HG03095 (cell line): Measurements from ENCODE around the gene TRAF5.
"Not testable (repeated sequence)": the region's sequence is repeated elsewhere in the genome, so short reads cannot be mapped to it uniquely, and the experiment has no call there.

Experiments used
- ATAC-seq: cut with Tn5 transposase; IDR thresholded peaks from one replicate; pipeline ENCODE4 v1.9.1; 2021; ENCODE audit warnings: moderate library complexity; ENCODE audit not compliant: unreplicated experiment

TRAF5 gene, protein sequence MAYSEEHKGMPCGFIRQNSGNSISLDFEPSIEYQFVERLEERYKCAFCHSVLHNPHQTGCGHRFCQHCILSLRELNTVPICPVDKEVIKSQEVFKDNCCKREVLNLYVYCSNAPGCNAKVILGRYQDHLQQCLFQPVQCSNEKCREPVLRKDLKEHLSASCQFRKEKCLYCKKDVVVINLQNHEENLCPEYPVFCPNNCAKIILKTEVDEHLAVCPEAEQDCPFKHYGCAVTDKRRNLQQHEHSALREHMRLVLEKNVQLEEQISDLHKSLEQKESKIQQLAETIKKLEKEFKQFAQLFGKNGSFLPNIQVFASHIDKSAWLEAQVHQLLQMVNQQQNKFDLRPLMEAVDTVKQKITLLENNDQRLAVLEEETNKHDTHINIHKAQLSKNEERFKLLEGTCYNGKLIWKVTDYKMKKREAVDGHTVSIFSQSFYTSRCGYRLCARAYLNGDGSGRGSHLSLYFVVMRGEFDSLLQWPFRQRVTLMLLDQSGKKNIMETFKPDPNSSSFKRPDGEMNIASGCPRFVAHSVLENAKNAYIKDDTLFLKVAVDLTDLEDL

DNA sequence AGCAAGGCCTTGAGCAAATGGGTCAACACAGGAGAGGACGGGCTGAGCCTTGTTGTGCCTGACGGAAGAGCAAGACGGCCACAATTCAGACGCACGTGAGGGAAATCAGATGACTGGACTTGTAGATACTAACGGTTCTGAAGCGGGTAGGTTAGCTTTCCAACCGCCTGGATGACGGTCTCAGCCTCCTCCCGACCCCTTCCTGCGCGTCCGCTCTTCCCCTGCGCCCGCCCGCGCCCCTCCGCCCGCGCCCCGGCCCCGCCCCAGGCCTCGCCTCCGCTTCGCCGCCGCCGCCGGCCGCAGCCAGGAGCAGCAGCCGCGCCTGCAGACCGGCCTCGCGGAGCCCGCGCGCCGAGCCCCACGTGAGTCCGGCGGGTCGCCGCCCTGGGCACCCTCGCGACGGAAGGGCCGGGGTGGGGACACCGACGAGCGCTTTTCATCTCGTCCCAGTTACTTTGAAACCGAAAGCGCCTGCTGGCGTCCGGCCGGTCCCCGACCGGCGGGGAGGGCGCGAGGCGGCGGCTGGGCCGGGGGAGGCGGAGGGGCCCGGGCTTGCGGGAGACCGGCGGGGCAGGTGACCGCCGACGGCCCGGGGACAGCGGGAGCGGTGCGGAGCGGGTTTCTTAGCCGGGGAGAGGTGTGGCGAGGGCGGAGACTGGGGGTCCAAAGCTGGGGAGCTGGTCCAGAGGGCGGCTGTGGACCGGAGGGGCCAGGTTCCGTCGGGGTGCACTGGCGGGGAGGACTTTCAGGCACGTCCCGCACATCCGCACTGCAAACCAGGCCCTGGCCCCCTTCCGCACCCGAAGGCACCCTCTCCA is at the start of gene TRAF5:
TSS of gene TRAF5 (plus strand) at position 306 of the 818 bp plus-strand sequence. CDS start 26,407 bp downstream, outside the sequence.
- ATAC-seq: peak; percentile 30

DNA sequence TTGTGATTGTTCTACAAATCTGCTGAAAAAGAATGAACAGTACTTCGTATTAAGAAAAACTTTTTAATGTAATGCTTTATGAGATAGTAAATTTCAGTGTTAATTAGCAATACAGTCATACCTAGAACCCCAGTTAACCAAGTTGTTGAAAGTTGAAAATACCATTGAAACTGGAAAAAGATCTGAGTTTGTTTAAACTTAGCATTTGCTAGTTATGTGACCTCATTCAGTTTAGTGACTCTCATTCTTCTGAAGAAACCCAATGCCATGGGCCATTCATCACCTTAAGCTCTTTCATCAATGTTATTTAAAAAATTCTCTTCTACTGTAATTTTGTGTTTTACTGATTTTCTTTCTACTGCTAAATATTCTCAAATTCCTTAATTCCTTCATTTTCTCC is 47.3 kb upstream of the TRAF5 start:
- no peak for ATAC-seq

DNA sequence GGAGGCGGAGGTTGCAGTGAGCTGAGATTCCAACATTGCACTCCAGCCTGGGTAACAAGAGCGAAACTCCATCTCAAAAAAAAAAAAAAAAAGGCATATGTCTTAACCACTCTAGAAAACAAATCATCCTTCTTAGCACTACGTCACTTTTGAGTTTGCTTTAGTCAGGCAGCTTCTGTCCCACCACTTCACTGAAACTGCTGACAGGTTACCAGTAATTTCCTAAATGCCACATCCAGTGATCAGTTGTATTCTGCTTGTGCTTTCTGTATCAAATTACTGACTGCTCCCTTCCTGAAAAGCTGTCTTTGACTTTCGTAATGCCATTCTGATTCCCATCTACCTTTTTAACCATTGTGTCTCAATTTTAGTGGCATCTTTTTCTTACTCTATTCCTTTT is 45.7 kb upstream of the TRAF5 start:
- ATAC-seq: no peak

DNA sequence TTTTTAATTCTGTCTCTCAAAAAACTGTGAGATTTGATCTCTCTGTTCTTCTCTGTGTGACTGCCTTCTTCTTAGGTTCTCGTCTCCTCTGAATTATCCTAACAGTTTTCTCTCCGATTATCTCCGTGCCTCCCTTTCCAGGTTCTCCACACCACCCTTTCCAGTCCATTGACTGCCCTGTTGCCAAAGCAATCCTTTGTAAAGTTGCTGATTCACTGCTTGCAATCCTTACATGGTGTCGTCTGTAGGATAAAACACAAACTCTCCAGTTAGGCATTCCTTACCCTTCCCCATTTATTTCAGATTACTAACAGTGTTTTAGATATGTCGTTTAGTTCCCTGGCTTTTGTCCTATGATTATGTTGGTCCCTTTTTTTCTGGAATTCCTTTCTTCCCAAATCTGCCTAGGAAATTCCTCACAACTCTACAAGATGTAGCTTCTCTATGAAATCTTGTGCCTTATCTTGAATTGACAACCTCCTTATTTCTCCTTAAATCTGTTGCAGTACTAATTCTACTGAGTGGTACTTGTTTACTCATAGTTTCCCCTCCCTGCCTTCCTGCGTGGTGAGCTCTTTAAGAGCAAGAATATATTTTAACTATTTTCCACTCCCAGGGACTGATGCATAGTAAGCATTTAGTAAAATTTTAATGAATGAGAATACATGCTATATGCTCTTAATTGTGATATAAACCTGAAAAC is 45.2 kb upstream of the TRAF5 start:
- no peak for ATAC-seq

DNA sequence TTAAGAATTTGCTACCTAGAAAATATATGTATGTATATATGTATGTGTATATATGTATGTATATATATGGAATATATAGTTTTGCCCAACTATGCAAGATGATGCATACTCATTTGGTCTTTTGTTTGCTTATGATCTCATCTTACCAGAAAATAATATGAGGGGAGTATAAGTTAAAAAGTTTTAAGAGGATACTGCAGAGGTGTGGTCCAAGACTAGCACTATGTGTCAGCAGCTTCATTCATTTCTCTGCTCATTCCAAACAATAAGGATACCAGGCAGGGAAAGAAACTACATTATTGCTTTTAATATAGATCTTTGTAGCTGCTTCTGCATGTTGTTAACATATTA is 44.6 kb upstream of the TRAF5 start:
- no peak for ATAC-seq

DNA sequence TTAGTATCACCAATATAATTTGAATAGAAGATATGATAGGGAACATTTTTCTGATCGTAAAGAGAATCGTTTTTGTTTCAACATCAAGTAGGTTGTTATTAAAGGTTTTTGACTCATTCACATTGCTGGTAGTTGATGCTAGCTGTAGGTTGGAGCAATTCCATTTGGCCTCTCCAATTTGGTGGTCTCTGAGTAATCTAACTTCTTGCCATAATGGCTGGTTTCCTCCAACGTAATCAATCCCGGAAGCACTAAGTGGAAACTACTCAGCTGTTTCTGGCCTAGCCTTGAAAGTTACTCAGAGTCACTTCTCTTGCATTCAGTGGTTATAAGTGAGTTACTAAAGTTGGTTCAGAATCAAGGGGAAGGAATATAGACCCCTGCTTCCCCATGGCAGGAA is 41.4 kb upstream of the TRAF5 start:
- no peak for ATAC-seq

DNA sequence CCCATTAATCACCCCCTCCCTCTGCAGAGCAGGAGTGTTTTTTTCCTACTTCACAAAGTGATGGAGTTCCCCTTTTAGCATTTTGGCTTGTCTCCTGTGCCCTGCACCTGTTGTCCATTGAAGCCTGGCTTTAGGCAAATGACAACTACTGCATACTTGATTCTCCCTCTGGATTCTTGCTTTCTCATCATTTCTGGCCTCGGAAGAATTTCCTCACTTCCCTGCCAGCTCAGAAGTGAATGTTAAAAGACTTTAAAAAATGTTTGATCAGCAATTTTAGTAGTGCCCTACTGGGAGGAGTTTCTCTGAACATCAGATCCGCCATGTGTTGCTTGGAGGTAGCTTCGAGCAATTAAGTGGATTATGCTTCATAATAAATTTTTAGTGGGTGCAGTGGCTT is 39.4 kb upstream of the TRAF5 start:
- ATAC-seq: no peak

DNA sequence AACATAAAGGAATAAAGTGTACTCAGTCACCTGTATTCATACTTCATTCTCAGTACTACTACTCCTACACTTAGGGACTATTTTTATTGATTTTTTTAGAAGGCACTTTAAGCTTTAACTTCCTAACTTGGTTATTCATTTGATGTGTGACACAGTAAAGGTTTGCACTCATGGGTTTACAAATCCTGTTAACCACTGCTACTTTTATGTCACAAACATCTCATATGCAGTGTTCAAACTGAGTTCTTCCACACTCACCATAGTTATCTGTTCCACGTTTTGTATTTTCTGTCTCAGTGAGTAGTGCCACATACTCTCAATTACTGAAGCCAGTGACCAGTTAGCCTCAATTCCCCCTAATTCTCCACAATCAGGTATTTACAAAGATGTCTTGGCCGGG is 34.2 kb upstream of the TRAF5 start:
- no peak for ATAC-seq

DNA sequence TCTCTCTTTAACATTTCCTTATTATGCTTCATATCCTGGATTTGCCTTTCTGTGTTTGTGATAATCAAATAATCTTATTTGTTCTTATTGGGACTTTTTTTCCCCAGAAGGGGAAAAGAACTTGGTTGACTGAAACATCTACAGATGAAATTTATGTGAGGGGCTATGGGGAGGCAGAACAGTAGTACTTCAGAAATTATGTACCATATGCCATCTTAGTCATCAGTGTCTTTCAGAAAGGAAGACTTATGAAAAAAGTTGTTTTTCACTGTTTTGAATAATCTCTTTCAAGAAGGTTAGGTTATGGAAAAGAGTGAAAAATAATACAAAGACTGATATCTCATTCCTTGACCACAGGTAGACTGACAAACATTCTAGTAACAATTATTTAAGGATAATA is 30.2 kb upstream of the TRAF5 start:
- ATAC-seq: no peak

DNA sequence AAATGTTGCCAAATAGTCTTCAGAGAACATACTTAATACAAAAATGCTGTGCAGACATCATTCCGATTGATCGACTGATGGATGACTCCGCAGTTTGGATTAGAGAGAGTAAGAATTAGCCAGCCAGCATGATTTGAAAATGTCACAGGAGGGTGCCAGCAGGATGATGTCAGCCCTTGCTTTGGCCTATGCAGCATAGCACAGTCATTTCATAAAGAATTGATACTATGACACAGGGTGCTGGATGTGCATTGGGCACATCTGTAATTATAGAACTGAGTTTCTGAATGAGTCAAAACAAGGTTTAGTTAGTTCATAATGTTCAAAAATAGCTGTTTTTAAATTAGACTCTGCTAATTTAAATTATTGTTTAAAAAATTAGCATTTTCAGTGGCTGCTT is 21.6 kb upstream of the TRAF5 start:
- ATAC-seq: peak; percentile 91

DNA sequence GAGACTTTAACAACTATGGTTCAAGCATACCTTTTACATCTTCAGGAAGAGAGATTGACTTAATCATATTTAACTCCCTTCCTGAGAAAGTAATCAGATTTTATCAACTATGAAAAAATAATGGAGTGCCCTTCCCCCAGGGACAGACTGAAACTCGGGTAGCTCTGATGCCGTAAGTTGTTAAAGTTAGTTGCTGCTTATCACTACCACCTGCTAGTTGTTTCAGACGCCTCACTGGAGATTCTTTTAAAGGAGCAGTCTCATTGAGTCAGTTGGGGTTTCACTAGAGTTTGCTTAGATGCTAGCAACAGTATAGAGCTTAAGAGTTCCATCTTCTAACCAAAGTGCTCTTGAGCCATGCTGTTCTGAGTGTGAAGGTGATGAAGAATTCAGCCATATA is 17.0 kb upstream of the TRAF5 start:
- no peak for ATAC-seq

DNA sequence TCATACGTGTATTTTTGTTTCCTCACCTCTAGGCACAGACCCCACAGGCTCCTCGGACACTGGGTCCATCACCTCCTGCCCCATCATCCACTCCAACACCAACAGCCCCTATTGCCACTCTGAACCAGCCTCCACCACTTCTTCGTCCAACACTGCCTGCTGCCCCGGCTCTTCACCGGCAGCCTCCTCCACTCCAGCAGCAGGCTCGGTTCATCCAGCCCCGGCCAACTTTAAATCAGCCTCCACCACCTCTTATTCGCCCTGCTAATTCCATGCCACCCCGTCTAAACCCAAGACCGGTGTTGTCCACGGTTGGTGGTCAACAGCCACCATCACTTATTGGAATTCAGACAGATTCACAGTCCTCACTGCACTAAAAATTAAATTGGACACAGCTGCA is 13.2 kb upstream of the TRAF5 start:
- ATAC-seq: no peak

DNA sequence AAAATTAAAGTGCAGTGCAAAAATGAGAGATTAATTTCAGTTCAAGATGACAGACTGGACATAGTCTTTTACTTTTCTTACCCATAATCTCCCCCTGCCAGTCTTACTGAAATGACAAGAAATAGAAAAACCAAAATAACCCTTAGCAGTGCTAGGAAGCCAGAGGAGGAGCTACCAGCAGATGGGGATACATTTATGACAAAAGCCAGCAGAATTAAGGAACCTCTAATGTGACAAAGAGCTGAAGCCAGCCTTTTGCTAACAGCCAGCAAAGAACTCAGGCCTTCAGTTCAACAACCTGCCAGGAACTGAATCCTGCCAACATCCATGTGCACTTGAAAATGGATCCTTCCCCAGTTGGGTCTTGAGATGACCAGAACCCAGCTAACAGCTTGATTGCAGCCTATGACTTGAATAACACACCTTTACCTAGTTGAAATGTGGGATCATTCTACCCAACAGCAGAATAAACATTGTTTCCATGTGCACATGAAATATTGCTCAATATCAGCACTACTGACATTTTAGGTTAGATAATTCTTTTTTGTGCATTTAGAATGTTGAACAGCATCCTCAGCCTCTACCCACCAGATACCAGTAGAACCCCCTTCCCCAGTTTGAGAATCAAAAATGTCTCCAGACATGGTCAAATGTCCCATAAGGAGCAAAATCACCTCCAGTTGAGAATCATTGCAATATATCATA is 7.9 kb upstream of the TRAF5 start:
- no peak for ATAC-seq

DNA sequence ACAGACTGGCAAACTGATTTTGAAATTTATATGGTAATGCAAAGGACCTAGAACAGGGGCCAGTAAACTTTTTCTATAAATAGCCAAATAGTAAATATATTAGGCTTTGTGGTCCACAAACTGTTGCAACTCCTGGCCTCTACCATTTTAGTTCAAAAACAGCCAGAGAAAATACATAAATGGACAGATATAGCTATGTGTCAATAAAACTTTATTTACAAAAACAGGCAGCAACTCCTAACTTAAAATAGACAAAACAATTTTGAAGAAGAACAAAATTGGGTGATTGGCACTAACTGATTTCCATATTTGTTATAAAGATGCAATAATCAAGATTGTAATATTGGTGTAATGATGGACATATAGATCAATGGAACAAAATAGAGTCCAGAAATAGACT is 6.7 kb upstream of the TRAF5 start:
- no peak for ATAC-seq

DNA sequence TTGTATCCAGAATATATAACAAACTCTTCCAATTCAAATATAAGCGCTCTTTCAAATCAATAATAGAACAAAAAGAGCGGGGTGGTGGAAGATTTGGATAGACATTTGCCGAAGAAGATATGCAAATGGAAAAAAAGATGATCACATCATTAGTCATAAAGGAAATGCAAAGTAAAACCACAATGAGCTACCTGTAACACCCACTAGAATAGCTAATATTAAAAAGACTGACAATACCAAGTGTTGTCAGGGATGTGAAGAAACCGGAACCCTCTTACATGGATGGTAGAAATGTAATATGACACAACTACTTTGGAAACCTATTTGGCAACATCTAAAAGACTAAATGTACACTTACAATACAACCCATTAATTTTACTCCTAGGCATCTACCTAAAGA is 5.7 kb upstream of the TRAF5 start:
- no peak for ATAC-seq

DNA sequence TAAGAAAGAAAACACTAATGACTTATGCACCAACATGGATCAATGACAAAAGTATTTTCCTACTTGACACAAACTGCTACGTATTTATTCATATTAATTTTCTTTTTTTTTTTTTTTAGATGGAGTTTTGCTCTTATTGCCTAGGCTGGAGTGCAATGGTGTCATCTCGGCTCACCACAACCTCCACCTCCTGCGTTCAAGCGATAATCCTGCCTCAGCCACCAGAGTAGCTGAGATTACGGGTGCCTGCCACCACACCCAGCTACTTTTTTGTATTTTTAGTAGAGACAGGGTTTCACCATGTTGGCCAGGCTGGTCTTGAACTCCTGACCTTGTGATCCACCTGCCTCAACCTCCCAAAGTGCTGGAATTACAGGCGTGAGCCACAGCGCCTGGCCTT is 5.0 kb upstream of the TRAF5 start:
- not testable (repeated sequence) for ATAC-seq

DNA sequence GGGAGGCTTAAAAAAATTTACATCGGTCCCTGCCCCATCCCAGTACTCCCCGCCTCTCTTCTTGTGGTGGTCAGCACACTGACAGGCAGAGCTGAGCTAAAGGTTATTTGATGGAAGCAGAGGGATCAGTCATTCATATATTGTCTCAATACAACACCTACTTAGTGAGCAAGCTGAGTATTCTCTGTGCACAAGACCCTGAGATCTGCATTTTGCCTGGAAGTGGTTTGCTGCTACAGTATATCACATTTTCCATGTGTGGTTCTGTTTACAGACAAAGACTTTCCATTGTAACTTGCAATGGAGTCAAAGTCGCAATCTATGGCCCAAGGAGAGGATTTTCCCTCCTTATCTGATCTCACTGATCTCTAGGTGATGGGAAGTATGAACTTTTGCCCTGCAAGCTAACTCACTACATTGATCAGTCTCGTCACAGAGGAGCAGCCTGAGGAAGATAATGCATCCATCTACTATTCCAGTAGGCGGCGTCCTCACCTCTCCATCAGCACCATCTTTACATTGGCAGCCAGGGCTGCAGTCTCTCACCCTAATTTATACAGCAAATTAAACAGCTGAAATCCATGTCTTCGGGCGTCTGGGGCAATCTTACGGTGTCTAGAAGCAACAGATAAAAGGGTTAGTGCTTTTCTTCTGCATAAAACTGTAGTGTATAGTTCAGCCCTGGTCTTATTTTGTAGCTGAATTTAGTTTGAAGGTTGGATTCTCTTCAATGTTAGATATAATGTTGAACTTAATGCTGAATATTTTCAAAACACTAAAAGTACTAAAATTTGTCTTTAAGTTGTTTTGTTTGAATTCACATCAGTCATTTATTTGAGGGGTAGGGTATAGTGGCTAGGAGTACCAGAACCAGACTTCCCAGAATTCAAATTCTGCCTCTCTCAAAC is 3.2 kb upstream of the TRAF5 start:
- peak; percentile 41 for ATAC-seq

DNA sequence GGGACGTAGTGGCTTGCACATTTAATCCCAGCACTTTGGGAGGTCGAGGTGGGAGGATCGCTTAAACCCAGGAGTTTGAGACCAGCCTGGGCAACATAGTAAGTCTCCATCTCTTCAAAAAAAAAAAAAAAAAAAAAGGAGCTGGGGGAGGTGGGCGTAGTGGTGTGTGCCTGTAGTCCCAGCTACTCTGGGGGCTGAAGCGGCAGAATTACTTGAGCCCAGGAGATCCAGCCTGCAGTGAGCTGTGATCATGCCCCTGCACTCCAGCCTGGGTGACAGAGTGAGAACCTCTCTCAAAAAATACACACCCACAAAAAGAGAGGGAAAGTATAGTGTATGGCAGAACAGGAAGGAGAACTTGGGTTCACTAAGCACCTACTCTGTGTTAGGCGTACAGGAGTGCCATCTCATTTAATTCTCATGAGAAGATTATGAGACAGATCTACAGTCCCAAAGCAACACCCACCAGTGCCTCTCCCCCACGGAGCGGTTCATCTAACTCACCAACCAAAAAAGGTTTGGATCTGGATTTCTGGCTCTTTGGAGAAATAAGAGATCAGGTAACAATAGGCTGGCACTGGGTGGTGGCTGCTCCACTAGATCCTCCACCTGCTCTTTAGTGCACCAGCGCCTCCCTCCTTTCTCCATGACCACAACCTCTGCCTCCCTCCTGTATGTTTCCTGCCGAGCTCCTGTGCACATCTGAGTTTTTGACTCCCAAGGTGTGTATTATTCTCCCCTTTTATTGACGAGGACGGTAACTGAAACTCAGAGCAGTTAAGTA is 1.4 kb upstream of the TRAF5 start:
- no peak for ATAC-seq

DNA sequence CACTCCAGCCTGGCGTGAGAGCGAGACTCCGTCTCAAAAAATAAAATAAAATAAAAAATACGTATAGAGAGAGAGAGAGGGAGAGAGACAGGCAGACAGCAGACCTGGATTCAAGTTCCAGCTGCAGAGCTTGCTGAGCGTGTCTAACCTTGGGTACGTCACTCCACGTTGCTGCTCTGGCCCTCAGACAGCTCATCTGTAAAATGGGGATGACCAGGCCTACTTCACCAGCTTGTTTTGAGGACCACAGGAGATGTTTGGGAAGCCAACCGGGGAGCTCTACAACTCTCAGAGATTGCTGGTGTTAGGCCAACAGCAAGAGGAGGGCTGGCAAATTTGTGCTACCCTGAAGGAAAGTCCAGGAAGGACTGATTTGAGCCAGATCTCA is 499 bp upstream of the TRAF5 start:
- no peak for ATAC-seq
